ENCODE data around the gene TRAPPC10. TPM values are rescaled to one million over a fixed set of nuclear protein-coding genes. Genes with fewer than 3 reads are reported as not detected.
A peak's percentile ranks its signal among the peaks of the same experiment; 100 is the strongest.
"Not testable (repeated sequence)": the region's sequence is repeated elsewhere in the genome, so short reads cannot be mapped to it uniquely, and the experiment has no call there.

Gene TRAPPC10
- total RNA-seq, 1 donor from 2014 or later = 31.3 TPM

- peak; percentile 95 for DNase-seq (ENCODE audit: low read depth)
Measured at GRCh38 chr21:44089001-44089911, 77.1 kb downstream of the TRAPPC10 start.

DNA sequence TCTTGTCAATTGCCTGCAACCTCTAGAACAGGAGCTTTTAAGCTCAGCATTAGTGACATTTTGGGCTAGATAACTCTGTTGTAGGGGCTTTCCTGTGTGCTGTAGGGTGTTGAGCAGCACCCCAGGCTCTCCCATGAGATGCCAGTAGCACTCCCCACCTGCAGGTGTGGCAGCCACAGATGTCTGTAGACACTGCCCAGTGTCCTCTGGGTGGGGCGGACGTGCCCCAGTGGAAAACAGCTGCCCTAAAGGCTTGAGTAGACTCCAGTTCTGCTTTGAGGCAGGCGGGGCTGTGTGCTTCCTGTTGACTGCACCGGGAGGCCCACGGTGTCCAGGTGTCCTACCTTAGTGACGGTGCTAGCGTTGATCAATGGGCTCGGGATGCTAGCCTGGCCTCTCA is 78.2 kb downstream of the TRAPPC10 start:
- no peak for DNase-seq (ENCODE audit: low read depth)

DNA sequence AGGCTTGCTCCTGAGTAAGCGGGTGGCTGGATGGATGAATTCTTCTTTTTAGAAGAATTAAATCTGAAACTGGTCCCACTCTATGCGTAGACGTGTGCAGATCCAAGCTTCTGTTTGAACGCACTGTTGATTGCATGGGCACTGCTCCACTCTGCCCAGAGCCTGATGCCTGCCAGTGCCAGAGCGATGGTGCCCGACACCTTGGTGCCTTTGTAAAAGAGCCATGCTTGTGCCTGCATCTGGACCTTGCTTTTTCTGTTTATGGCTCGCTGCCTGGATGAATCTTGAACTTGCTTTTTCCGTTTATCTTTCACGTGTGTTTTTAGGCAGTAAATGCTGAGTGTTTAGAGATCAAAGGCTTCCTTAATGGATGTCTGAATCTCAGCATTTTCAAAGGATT is 80.1 kb downstream of the TRAPPC10 start:
- no peak for DNase-seq (ENCODE audit: low read depth)

- DNase-seq (ENCODE audit: low read depth) = no peak
Measured at GRCh38 chr21:44093761-44094160, 81.7 kb downstream of the TRAPPC10 start.

- no peak for DNase-seq (ENCODE audit: low read depth)
Measured at GRCh38 chr21:44094832-44095231, 82.7 kb downstream of the TRAPPC10 start.

- DNase-seq (ENCODE audit: low read depth) = not testable (repeated sequence)
Measured at GRCh38 chr21:44098507-44098906, 86.4 kb downstream of the TRAPPC10 start.

- not testable (repeated sequence) for DNase-seq (ENCODE audit: low read depth)
Measured at GRCh38 chr21:44098964-44099363, 86.9 kb downstream of the TRAPPC10 start.

- not testable (repeated sequence) for DNase-seq (ENCODE audit: low read depth)
Measured at GRCh38 chr21:44107026-44107501, 95.0 kb downstream of the TRAPPC10 start, which contains the start of gene PWP2. TSS of gene PWP2 (plus strand) at chr21:44107399. CDS start at chr21:44107417, 18 bp downstream.

- not testable (repeated sequence) for DNase-seq (ENCODE audit: low read depth)
Measured at GRCh38 chr21:44107589-44107988, 95.5 kb downstream of the TRAPPC10 start.

DNA sequence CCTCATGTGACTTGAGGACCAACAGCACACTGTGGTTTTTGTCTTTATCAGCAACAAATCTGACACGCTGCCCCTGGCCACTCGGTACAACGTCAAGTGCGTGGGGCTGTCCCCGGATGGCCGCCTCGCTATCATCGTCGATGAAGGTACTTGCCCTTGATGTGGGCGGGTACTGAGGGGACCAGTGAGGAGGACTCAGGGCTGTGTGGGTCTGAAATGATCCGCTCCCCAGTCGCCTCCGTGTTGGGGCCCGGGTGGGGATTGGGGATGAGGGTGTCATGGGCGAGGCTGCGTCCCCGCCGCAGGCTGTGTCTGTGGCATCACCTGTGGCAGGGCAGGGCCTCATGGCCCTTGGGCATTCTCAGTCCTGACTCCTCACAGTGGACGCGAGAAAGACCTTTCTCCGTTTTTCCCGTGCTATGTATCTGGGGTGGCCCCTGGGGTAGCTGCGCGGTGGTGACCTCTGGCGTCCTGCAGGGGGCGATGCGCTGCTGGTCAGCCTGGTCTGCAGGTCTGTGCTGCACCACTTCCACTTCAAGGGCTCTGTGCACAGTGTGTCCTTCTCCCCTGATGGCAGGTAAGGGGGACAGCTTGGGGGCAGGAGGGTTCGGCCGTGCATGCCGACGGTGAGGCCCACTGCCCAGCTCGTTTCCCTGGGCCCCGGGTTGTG is 101.7 kb downstream of the TRAPPC10 start:
- DNase-seq (ENCODE audit: low read depth) = not testable (repeated sequence)

GRCh38 chr21:44122131-44122530 is 110.0 kb downstream of the TRAPPC10 start:
- DNase-seq (ENCODE audit: low read depth) = not testable (repeated sequence)

DNA sequence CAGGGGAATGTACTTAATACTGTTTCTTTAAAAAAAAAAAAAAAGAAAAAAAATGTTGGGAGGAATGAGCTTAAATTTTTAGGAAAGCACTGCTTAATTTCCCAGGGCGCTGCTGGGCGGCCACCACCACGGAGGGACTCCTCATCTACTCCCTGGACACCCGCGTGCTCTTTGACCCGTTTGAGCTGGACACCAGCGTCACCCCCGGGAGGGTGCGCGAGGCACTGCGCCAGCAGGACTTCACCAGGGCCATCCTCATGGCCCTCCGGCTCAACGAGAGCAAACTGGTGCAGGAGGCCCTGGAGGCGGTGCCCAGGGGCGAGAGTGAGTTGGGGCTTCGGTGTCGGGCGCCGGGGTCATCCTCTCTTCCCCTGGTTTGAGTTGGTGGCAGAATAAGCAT is 115.7 kb downstream of the TRAPPC10 start:
- DNase-seq (ENCODE audit: low read depth) = not testable (repeated sequence)

DNA sequence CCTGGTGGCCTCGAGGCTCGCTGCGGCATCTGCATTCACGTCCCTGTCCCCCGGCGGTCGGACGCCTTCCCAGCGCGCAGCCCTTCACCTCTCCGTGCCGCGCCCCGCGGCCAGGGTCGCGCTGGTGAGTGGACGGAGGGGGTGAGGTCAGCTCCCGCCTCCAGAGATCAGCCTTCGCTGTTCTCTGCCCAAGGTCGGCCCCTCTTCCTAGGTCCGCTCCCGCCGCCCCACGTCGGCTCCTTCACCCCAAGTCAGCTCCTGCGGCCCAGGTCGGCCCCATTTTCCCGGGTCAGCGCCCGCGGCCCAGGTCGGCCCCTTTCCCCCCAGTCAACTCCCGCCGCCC is 121.6 kb downstream of the TRAPPC10 start:
- not testable (repeated sequence) for DNase-seq (ENCODE audit: low read depth)

DNA sequence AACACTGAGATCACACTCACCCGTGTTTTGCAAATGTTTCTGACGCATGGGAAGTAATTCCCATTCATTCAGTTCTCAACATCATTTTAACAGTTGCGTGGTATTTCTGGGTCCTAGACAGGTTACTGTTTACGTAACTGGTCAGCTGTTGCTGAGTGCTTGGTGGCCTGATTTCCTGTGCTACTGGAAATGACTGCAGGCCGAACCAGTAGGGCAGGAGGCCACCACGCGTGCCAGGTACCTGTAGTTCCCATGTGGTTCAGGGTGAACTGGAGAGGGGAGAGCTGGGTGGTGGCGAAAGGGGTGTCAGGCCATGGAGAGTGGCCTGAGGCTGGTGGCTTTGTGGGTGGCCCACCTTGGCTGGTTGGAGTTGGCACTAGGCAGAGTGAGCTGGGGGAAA is 122.6 kb downstream of the TRAPPC10 start:
- not testable (repeated sequence) for DNase-seq (ENCODE audit: low read depth)

- not testable (repeated sequence) for DNase-seq (ENCODE audit: low read depth)
Measured at GRCh38 chr21:44138039-44138438, 125.9 kb downstream of the TRAPPC10 start.

GRCh38 chr21:44139787-44140551 is 127.9 kb downstream of the TRAPPC10 start:
- DNase-seq (ENCODE audit: low read depth) = not testable (repeated sequence)

- not testable (repeated sequence) for DNase-seq (ENCODE audit: low read depth)
Measured at GRCh38 chr21:44140552-44140932, 128.4 kb downstream of the TRAPPC10 start.

DNA sequence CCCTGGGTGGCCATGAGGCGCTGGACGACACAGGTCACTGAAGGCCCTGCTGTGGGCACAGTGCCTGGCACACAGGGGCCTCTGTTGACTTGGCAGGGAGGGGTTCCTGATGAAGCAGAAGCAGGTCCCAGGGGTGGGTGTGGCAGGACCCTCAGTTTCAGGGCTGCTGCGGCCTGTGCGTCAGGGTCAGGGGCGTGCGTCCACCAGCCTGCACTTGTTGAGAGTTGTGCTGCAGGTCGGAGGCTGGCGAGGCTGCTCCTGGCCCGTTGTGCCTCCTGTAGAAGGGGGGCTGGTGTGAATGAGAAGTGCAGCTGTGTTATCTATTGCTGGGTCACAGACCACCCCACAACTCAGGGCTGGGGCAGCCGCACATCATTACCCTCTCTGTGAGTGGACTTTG is 130.4 kb downstream of the TRAPPC10 start:
- DNase-seq (ENCODE audit: low read depth) = not testable (repeated sequence)

DNA sequence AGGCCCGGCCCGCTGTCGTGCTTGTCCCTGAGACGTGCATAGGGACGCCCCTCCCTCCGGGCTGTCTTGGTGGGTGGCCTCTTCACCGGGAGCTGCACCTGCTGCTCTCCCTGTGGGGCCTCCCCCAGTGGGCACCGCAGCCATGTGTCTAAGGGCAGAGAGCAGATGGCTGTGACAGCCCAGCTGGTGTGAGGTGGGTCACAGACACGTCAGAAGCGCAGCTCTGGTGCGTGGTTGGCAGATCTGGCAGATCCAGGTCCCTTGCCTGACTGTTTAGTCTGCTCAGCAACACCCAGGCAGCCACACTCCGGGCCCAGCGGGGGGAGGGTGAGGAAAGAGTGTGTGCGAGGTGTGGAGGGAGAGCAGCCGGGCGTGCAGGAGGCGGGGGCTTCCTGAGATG is 131.3 kb downstream of the TRAPPC10 start:
- not testable (repeated sequence) for DNase-seq (ENCODE audit: low read depth)

DNA sequence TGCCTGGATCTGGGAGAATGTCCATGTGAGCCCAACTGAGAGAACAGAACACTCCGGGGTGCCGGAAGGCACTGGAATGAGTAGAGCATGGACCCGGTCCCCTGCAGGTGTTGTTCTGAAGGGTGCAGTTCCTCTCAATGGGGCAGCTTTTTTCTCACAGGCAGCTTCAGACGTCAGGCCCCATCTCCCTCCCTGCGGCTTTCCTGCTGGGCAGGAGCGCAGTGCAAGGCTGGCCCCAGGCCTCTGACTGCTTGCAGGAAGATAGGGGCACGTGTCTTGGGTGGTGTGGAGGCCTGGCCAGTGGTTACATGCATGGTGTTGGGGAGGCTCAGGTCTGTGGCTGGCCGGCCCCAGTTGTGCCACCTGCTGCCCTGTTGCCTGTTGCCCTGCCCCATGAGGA is 131.9 kb downstream of the TRAPPC10 start:
- not testable (repeated sequence) for DNase-seq (ENCODE audit: low read depth)

DNA sequence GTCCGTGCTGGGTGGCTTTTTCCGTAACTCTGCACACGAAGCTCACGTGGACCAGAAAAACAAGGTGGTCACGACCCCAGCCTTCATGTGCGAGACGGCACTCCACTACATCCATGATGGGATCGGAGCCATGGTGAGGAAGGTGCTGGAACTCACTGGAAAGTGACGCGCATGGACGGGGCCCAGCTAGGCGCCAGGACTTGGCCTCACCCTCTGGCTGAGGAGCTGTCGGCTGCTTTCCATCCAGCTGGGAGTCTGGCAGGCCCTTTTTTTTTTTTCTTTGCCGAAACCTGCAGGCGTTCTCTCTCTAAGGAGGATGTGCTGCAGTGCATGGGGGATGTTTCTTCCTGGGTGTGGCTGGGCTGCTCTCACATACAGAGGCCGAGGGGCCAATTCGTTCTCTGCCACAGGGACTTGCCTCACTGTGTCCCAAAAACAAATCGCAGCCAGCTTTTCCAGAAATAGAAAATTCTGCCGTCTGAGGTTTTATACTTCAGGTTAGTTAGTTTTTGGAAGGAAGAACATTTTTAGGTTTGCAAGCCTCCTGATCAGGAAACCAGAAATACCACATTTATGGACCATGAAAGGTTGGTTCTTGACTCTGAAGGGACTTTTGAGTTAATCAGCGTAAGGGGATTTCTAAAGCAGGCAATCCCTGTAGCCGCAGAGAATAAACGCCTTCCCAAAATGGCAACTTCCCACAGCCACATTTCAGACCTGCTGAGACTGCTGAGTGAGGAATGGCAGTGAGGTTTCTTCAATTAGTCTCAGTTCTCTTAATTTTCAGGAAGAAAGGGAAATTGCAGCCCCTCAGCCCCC is 132.9 kb downstream of the TRAPPC10 start:
- not testable (repeated sequence) for DNase-seq (ENCODE audit: low read depth)

Data from renal cortical epithelial cell (primary cell).